BJ (cell line): ENCODE measurements around the gene TBCA. TPM values are rescaled to one million over a fixed set of nuclear protein-coding genes. Genes with fewer than 3 reads are reported as not detected.

Source experiments
- CTCF ChIA-PET: fragments of 350-600 bp; formaldehyde crosslinking; extraction: SDS; loops from one replicate; lab custom pipeline; 2021; ENCODE audit warnings: antibody characterized with exemption, inconsistent platforms; lab: Yijun Ruan, JAX
- POLR2A ChIA-PET: fragments of 300-600 bp; sonication (Branson Sonifier 250); formaldehyde crosslinking; extraction: SDS; loops from one replicate; lab custom pipeline; 2021; ENCODE audit warnings: antibody characterized with exemption; lab: Charles Lee
- DNase-seq: peaks from one replicate; pipeline ENCODE4 v3.0.0-alpha.2; 2011; ENCODE audit warnings: low read depth
- H3K27me3 ChIP-seq: 2 replicates; pipeline ENCODE4 v1.6.0; 2011; ENCODE audit warnings: low read length; ENCODE audit not compliant: control insufficient read depth, insufficient read depth
- H3K36me3 ChIP-seq: 2 replicates; pipeline ENCODE4 v1.5.1; 2011; ENCODE audit warnings: low read length; ENCODE audit not compliant: control insufficient read depth, insufficient read depth
- H3K4me3 ChIP-seq: 2 replicates; pipeline ENCODE4 v1.5.1; 2011; ENCODE audit warnings: low read depth, mild to moderate bottlenecking, control low read depth, low read length
- polyA plus RNA-seq: library from polyadenylated mRNA; depleted of rRNA; stranded (reverse); fragments of >200 nt; gene quantifications from 2 replicates; pipeline ENCODE4 v1.2.3, GENCODE V29; 2011
- TF ChIP-seq, protein P1 (sequence below): IDR thresholded peaks from 2 replicates; pipeline ENCODE4 v1.5.1; 2011; ENCODE audit warnings: low read depth, mild to moderate bottlenecking, control low read depth, inconsistent platforms, low read length, moderate library complexity; ENCODE audit not compliant: insufficient read depth

Gene TBCA
- polyA plus RNA-seq, 1 experiment: 41.7 TPM

DNA sequence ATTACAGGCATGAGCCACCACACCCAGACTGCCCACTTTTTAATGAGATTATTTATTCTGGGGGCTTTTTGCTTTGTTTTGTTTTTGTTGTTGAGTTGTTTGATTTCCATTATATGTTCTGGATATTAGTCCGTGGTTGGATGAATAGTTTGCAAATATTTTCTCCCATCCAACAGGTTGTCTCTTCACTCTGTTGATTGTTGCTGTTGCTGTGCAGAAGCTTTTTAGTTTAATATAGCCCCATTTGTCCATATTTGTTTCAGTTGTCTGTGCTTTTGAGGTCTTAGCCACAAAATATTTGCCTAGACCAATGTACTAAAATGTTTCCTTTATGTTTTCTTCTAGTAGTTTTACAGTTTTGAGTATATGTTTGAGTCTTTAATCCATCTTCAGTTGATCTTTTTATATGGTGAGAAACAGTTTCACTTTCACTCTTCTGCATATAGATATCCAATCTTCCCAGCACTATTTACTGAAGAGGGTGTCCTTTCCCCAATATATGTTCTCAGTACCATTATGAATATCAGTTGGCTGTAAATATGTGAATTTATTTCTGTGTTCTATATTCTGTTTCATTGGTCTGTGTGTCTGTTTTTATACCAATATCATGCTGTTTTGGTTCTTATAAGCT lies 30.2 kb upstream of the TBCA start:
- Histone ChIP-seq H3K27me3 (peaks cover 3% of the 10 kb centered on the region; the same call in 1 of the 2 replicates), H3K36me3 (no peaks in the 10 kb centered on the region), H3K4me3 (no peak overlapping the region)
- CTCF ChIA-PET: interaction anchor here (0.7 kb wide), 3 partner anchors 8 to 22 kb away, joined by 3 to 5 read pairs (median 3); no protein-coding TSS in a partner anchor
- TF ChIP-seq, protein P1, sequence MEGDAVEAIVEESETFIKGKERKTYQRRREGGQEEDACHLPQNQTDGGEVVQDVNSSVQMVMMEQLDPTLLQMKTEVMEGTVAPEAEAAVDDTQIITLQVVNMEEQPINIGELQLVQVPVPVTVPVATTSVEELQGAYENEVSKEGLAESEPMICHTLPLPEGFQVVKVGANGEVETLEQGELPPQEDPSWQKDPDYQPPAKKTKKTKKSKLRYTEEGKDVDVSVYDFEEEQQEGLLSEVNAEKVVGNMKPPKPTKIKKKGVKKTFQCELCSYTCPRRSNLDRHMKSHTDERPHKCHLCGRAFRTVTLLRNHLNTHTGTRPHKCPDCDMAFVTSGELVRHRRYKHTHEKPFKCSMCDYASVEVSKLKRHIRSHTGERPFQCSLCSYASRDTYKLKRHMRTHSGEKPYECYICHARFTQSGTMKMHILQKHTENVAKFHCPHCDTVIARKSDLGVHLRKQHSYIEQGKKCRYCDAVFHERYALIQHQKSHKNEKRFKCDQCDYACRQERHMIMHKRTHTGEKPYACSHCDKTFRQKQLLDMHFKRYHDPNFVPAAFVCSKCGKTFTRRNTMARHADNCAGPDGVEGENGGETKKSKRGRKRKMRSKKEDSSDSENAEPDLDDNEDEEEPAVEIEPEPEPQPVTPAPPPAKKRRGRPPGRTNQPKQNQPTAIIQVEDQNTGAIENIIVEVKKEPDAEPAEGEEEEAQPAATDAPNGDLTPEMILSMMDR: no peak
- POLR2A ChIA-PET: no interaction called here
- no peak for DNase-seq

DNA sequence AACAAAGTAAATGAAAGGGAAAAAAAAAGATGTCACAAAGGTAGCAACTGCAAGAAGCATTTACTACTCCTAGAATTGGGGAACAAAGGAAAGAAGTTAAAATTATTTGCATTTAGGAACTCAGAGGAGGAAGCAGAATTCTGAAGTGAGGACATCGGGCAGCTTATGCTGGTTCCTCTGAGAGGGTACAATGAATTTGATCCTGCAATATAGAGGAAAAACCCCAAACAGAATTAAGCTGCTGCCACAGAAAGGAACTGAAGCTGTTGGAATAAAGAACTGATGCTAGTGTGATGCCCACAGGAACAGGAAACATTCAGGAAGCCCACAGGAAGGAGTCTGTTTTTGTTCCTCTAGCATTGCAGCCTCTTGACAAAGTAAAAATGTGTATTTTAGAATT lies 22.3 kb upstream of the TBCA start:
- H3K27me3 ChIP-seq: no peaks in the 10 kb centered on the region; the same call in 1 of the 2 replicates
- no peak for DNase-seq
- ChIA-PET POLR2A (no interaction called here), CTCF (interaction anchor here (0.6 to 0.9 kb wide), 3 partner anchors 9 to 618 kb away, joined by 3 read pairs; no protein-coding TSS in a partner anchor)
- TF ChIP-seq, protein P1: no peak
- H3K4me3 ChIP-seq: no peak overlapping the region
- H3K36me3 ChIP-seq: no peaks in the 10 kb centered on the region

DNA sequence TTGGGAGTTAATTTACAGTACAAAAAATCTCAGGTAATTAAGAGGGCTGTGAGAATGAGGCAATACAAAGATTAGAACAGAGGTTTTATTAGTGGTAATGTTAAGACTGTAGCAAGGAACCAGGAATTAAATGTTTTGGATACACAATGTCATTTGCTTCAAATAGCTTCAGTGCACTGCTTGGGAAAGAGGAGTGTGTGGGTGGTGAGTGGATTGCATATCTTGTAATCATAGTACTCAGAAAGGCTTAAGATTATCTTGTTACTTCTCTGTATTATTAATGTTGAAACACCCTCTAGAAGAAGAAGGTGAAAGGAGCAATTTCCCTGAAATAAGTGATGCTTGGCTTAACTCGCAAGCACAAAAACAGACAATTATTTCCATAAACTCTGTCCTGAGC lies 21.0 kb upstream of the TBCA start:
- TF ChIP-seq, protein P1: no peak
- Histone ChIP-seq H3K4me3 (no peak overlapping the region), H3K36me3 (no peaks in the 10 kb centered on the region), H3K27me3 (no peaks in the 10 kb centered on the region; the same call in 1 of the 2 replicates)
- no peak for DNase-seq
- ChIA-PET POLR2A (no interaction called here), CTCF (interaction anchor here (0.9 kb wide), 1 partner anchor 18 kb away, joined by 3 read pairs; no protein-coding TSS in a partner anchor)

DNA sequence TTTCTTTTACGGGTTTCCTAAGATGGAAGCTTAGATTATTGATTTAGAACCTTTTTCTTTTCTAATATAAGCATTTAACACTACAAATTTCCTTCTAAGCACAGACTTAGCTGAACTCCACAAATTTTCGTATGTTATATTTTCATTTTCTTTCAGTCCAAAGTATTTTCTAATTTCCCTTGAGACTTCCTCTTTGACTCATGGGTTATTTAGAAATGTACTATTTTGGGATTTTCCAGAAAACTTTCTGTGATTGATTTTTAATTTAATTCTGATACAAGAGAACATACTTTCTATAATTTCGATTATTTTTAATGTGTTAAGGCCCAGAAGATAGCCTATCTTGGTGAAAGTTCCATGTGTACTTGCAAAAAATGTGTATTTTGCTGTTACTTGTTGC lies 19.7 kb upstream of the TBCA start:
- no peak for DNase-seq
- CTCF ChIA-PET: no interaction called here
- TF ChIP-seq, protein P1: no peak
- no peak overlapping the region for H3K4me3 ChIP-seq
- no peaks in the 10 kb centered on the region for H3K36me3 ChIP-seq
- POLR2A ChIA-PET: no interaction called here
- H3K27me3 ChIP-seq: peaks cover 2% of the 10 kb centered on the region

DNA sequence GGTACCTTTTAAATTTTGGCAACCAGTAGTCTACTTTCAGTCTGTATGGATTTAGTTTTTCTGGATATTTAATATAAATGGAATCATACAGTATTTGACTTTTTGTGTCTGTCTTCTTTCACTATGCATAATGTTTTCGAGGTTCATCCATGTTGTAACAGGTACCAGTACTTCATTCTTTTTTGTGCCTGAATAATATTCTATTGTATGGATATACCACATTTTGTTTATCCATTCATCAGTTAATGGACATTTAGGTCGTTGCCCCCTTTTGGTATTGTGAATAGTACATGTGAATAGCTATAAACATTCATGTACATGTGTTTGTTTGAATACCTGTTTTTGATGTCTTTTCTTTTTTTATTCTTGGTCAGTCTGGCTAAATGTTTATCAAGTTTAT lies 19.1 kb upstream of the TBCA start:
- ChIA-PET CTCF (no interaction called here), POLR2A (no interaction called here)
- Histone ChIP-seq H3K36me3 (no peaks in the 10 kb centered on the region), H3K4me3 (no peak overlapping the region), H3K27me3 (peaks cover 2% of the 10 kb centered on the region)
- DNase-seq: no peak
- TF ChIP-seq, protein P1: no peak
